A172 (cell line): ENCODE data around the gene TNRC18. TPM values are rescaled to one million over a fixed set of nuclear protein-coding genes. Genes with fewer than 3 reads are reported as not detected.

Source experiments
- DNase-seq: peaks from one replicate; pipeline ENCODE4 v3.0.0-alpha.2; 2015; ENCODE audit warnings: low spot score
- total RNA-seq: library from RNA; depleted of rRNA; stranded (reverse); fragments of >200 nt; shearing (Covaris generic); gene quantifications from 2 replicates; pipeline ENCODE4 v1.2.3, GENCODE V29; 2014

Gene TNRC18
- total RNA-seq, 1 experiment from 2014 or later = 17.4 TPM

- no peak for DNase-seq
Measured at GRCh38 chr7:5350174-5350463, 73.5 kb downstream of the TNRC18 start.

- DNase-seq = no peak
Measured at GRCh38 chr7:5349437-5350173, 74.0 kb downstream of the TNRC18 start.

GRCh38 chr7:5349005-5349380, 74.6 kb downstream of the TNRC18 start:
- no peak for DNase-seq

DNA sequence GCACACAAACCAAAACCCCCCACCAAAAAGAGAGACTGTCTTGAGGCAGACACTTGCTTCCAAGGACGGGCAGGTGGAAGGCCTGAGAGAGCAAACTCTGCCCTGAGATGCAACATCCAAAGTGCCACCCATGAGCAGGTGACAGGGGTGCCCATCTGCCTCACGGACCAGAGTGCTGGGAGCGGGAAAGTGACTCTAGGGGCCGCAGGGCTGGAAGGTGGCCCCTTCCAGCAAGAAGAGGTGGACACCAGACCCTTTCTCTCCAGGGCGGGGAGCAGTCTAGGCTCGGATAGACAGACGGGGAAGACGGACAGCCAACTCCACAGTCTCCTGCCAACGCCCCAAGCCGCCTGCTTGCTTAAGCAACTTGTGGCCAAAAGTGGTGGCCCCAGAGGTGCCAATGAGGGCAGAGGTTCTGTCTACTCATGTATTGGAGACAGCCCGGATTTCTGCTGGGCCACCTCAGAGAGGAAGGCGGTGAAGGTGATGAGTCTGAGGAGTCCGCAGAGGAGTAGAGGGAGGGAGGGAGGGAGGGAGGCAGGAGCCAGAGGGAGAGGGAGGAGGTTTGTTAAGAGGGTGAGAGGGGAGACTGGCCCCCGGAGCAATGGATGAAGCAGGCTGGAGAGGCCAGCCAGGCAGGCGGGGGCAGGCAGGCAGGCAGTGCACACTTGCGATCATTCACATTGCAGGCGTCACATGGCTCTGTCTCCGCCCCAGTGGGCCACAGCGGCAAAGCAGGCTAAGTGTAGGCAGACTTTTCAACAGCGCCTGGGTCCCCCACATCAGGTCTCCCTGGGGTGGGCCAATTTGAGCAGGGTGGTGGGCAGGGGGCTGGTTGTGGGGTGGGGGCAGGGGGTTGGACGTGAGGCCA, 75.3 kb downstream of the TNRC18 start:
- DNase-seq = no peak

GRCh38 chr7:5345671-5346070, 78.0 kb downstream of the TNRC18 start:
- no peak for DNase-seq

- no peak for DNase-seq
Measured at GRCh38 chr7:5345171-5345570, 78.5 kb downstream of the TNRC18 start.

DNA sequence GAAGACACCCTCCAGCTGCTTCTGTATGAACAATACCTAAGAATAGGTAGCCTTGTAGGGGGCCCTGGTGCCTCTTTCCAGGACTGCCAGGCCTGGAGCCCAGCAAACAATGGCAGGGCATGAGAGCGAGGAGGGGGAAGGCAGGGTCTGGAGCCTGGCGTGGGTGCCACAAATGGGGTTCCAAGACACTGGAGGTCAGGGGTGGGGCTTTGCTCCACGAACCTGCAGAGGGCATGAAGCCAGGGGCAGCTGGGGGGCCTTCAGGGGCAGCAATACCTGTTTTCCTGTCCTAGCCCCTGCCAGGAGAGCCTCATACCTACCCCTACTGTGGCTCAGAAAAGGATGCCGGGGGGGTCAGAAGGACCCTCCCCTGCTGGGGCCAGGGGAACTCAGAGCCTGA, 79.3 kb downstream of the TNRC18 start:
- DNase-seq = no peak

- no peak for DNase-seq
Measured at GRCh38 chr7:5343884-5344283, 79.8 kb downstream of the TNRC18 start.

GRCh38 chr7:5342631-5343030, 81.0 kb downstream of the TNRC18 start:
- DNase-seq = no peak

- no peak for DNase-seq
Measured at GRCh38 chr7:5339955-5340354, 83.7 kb downstream of the TNRC18 start.

GRCh38 chr7:5337047-5337446, 86.6 kb downstream of the TNRC18 start:
- DNase-seq = no peak

DNA sequence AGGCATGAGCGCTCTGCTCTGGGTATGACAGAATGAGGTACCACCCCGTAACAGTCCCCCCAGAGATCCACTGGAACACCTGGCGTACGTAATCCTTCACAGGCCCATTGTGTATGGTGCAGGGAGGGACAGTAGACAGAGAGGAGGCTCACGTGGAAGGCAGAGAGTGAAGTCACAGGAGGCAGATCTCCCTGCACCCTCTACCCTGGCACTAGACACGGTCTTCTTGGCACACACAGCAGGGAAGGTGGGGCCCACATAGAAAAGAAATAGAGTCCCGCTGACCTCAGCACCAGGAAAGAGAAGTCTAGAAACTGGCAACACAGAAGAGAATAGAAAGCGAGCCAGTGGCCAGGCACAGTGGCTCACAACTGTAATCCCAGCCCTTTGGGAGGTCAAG, 89.0 kb downstream of the TNRC18 start:
- DNase-seq = no peak

GRCh38 chr7:5333121-5334045, 90.3 kb downstream of the TNRC18 start:
- DNase-seq = no peak

GRCh38 chr7:5332579-5332978, 91.1 kb downstream of the TNRC18 start:
- no peak for DNase-seq

DNA sequence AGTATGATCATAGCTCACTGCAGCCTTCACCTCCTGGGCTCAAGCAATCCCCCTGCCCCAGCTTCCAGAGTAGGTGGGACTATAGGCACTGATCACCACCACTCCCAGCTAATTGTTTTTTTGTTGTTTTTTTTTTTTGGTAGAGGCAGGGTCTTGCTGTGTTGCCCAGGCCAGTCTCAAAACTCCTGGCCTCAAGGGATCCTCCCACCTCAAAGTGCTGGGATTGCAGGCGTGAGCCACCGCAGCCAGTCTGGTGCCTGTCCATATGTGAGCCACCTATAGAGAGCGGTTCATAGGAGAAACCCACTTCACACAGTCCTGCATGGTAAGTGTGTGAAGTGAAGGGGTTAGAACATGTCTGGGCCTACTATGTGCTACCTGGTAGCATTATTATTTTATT, 93.3 kb downstream of the TNRC18 start:
- no peak for DNase-seq

- DNase-seq = no peak
Measured at GRCh38 chr7:5324961-5325360, 98.7 kb downstream of the TNRC18 start.

DNA sequence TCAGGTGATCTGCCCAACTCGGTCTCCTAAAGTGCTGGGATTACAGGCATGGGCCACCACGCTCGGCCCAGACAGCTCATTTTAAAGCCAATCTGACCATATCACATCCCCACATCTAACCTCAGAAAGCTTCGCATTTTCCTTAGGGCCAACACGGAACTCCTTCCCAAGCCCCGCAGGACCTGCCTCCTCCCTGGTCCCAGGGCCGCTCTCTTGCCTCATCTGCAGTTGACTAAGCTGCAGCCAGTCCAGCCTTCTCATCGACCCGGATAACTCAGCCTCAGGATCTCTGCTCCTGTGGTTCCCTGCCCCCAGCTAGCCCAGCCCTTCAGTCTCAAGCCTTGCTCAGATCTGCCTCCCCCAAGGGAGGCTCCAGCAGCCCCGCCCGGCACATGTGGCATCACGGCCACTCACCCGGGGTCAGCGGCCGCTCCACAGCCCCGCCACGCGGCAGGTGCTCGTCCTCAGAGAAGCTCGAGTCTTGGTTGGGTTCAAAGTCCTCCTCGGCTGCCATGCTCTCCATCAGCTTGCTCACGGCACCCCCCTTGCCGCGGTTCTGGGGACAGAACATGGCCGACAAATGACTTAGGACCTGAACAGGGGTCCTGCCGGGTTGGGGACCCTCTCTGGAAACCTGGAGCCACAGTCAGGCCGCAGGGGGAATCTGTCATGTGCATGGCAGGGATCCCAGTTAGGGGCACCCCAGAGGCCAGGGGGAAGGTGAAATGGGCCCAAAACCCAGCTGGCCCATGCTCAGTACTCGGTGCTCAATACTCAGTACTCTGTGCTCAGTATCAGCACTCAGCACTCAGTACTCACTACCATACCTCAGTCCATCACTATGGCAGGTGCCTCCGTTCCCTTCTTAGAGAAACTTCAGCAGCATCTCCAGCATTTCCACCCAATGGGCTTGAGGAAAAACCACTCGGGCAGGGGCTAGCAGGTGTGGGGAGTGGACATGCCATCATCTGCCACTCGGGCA, 99.5 kb downstream of the TNRC18 start:
- DNase-seq = peak; percentile 28

DNA sequence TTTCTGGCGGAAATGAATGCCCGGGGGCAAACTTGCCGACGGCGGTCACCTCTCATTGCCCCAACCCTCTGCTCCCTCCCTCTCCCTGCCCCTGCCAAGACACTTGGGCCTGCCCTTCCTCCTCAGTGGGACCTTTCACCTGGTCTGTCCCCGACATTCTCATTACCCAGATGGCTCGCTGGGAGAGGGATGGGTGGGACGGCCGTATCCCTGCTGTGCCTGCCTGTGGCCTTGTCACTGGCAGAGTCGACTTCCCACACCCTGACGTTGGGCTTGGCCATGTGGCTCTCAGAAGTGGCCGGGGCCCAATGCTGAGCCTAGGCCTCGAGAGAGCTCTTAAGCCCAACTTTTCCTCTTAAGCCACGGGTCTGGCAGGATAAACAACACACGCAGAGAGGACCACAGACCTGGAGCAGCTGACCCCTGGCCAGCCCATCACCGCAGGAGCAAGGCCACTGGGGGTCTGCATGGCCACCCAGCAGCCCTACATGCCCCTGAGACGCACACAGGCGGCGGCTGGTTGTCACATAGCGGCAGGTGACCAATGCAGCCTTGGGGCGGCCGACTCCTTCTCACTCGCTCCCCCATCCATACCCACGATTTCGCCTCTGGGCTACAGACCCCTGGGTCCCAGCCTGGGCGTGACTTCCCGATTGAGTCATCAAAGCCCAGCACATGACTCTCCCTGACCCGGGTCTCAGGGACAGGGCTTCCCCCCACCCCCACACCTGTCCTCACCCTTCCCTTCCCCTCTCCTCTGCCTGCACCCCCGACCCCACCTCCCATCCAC, 100.8 kb downstream of the TNRC18 start:
- DNase-seq = no peak

GRCh38 chr7:5320802-5321396, 102.7 kb downstream of the TNRC18 start:
- no peak for DNase-seq

- DNase-seq = no peak
Measured at GRCh38 chr7:5320391-5320790, 103.2 kb downstream of the TNRC18 start.
